PFSK-1 (cell line): Measurements from ENCODE around the gene RAD21L1.

Source experiments
- FOXP2 ChIP-seq: optimal IDR thresholded peaks from 2 replicates; pipeline ENCODE3; 2011; ENCODE audit warnings: borderline replicate concordance, control low read depth, inconsistent platforms; ENCODE audit not compliant: insufficient read depth; ENCODE audit errors: extremely low read length, extremely low read depth
- POLR2AphosphoS5 ChIP-seq: IDR thresholded peaks from 2 replicates; pipeline ENCODE4 v1.6.1; 2012; ENCODE audit warnings: low read depth, mild to moderate bottlenecking, control low read depth, low read length, moderate library complexity
- SIN3A ChIP-seq: IDR thresholded peaks from 2 replicates; pipeline ENCODE4 v1.6.1; 2012; ENCODE audit warnings: mild to moderate bottlenecking, low read length, moderate library complexity, borderline replicate concordance; ENCODE audit not compliant: insufficient read depth
- TAF1 ChIP-seq: IDR thresholded peaks from 2 replicates; pipeline ENCODE4 v1.6.1; 2012; ENCODE audit warnings: low read length, control low read depth, borderline replicate concordance; ENCODE audit not compliant: insufficient read depth
- TF ChIP-seq, protein P1 (sequence below), 2 experiments: IDR thresholded peaks; 2 replicates each; pipeline versions ENCODE4 v1.6.1 to v1.8.0; 2011 to 2012; ENCODE audit warnings: low read depth in 2 of 2, low read length in 2 of 2, control low read depth in 1 of 2, inconsistent platforms in 1 of 2, mild to moderate bottlenecking in 1 of 2, moderate library complexity in 1 of 2; ENCODE audit not compliant: insufficient read depth in 1 of 2

RAD21L1 gene

DNA sequence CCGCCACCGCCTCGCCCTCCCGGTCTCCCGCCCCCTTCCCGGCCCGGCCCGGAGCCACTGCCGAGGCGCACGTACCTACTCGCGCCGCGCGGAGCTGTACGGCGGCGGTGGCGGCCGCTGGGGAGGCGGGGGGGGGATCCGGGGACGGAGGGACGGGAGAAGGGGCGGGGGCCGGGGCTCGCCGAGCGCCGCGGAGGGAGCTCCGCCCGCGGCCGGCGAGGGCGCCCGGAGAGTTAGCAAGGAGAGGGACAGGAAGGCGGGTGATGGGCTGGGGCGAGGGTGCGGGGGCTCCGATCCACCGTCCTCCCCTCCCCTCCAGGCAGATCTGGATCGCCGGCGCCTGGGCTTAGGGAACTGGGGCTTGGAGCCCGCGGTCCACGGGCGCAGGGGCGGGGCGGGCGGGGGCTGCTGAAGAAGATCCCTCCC, 40.5 kb upstream of the RAD21L1 start:
- no peak for TF ChIP-seq FOXP2
- no peak for TF ChIP-seq TAF1
- no peak for TF ChIP-seq POLR2AphosphoS5
- TF ChIP-seq SIN3A = no peak
- TF ChIP-seq, protein P1, sequence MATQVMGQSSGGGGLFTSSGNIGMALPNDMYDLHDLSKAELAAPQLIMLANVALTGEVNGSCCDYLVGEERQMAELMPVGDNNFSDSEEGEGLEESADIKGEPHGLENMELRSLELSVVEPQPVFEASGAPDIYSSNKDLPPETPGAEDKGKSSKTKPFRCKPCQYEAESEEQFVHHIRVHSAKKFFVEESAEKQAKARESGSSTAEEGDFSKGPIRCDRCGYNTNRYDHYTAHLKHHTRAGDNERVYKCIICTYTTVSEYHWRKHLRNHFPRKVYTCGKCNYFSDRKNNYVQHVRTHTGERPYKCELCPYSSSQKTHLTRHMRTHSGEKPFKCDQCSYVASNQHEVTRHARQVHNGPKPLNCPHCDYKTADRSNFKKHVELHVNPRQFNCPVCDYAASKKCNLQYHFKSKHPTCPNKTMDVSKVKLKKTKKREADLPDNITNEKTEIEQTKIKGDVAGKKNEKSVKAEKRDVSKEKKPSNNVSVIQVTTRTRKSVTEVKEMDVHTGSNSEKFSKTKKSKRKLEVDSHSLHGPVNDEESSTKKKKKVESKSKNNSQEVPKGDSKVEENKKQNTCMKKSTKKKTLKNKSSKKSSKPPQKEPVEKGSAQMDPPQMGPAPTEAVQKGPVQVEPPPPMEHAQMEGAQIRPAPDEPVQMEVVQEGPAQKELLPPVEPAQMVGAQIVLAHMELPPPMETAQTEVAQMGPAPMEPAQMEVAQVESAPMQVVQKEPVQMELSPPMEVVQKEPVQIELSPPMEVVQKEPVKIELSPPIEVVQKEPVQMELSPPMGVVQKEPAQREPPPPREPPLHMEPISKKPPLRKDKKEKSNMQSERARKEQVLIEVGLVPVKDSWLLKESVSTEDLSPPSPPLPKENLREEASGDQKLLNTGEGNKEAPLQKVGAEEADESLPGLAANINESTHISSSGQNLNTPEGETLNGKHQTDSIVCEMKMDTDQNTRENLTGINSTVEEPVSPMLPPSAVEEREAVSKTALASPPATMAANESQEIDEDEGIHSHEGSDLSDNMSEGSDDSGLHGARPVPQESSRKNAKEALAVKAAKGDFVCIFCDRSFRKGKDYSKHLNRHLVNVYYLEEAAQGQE (IDR thresholded peaks at IDR 0.05; ENCODE audit: insufficient read depth in 1 of 2, low read depth in 2 of 2, low read length in 2 of 2) = no peak

DNA sequence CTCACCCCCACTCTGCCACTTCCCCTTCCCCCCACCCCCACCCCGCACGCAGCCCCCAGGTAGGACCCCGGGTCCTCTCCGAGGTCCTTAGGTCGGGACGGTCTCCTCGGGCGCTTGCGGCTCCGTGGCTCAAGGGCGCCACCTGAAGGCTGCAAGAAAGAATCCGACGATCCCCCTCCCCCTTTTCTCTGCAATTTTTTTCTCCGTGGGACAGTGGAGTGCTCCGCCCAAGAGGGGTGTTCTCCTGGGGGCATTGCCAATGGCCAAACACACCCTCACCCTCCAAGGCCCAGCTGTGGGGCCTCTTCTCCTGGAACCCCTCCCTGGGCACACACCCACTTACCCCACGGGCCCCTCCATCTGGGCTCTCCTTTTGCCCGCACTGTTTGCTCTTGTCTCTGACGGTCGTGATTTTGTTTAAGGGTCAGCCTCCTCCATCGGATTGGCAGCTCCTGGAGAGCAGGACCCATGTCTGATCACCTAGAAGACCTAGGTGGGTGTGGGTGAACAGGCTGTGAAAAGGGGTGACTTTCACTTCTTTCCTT, 40.0 kb upstream of the RAD21L1 start:
- TF ChIP-seq POLR2AphosphoS5 = no peak
- no peak for TF ChIP-seq FOXP2

DNA sequence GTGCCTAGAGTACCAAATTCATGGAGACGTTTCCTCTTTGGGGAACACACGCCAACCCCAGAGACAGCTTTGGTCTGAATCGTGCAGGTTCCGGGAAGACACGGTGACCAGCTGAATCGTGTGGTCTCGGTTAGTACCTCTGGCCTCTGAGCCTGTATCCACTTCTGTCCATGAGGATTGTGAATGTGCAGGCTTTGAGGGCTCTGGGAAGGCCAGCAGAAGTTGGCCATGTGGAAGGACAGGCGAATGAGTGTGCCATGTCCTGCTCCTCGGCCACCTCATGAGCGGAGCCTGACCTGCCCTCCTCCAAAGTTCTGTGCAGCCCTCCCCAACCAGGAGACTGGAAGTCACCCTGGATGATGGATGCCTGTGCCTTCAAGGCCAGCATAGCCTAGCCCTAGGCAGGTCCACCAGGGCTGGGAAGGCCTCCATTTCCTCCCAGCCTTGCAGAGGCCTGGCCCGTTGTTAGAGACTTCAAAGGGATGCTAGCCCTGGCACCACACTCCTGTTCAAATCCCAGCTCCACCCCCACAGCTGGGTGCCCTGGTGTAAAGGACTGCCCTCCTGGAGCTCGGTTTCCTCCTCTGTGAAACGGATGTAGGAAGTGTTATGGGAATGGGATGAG, 39.4 kb upstream of the RAD21L1 start:
- no peak for TF ChIP-seq SIN3A
- no peak for TF ChIP-seq FOXP2
- no peak for TF ChIP-seq TAF1
- TF ChIP-seq, protein P1 (IDR thresholded peaks at IDR 0.05; ENCODE audit: insufficient read depth in 1 of 2, low read depth in 2 of 2, low read length in 2 of 2) = no peak
- no peak for TF ChIP-seq POLR2AphosphoS5

DNA sequence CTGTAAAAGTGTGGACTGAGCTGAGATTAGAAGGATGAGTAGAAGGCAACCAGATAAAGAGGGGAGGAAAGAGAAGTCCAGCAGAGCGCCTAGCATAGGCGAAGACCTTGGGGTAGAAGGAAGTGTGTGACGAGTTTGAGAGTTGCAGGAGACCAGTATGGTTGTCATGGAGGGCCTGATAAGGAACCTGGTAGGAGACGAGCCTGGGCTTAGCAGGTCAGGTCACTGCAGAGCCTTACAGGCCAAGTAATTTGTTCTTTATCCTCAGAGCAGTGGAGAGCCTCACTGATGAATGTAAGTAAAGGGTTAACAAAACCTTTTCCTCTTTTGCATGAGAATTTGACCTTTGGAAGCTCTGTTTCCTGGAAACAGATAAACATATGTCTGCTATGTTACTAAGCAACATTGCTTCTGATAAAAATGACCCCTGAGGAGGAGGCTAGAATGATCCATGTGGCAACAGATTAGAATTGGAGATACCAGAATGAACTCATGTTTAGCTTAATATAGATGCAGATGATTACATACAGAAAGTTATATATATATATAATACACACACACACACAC, 38.2 kb upstream of the RAD21L1 start:
- TF ChIP-seq POLR2AphosphoS5 (no peak), SIN3A (no peak)
- TF ChIP-seq, protein P1 (IDR thresholded peaks at IDR 0.05; ENCODE audit: insufficient read depth in 1 of 2, low read depth in 2 of 2, low read length in 2 of 2) = no peak

DNA sequence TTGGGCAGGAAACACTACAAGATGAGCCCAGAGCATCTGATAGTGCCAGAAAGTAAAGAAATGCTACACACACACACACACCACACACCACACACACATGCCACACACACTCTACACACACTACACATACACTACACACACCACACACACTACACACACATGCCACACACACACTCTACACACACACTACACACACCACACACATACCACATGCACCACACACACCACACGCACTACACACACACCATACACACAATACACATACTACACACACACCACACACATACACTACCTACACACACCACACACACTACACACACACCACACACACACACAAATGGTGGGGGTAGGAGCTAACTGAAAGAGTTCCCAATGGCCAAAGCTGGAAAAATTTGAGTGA, 37.5 kb upstream of the RAD21L1 start:
- TF ChIP-seq SIN3A (no peak), POLR2AphosphoS5 (no peak), TAF1 (no peak), FOXP2 (no peak)
- TF ChIP-seq, protein P1 (IDR thresholded peaks at IDR 0.05; ENCODE audit: insufficient read depth in 1 of 2, low read depth in 2 of 2, low read length in 2 of 2) = no peak
